22Rv1 (cell line): ENCODE measurements around the gene UMODL1.

Experiments
- CTCF ChIP-seq: fragments of 450-650 bp; IDR thresholded peaks from 2 replicates; pipeline ENCODE4 v1.5.1; 2017; ENCODE audit warnings: mild to moderate bottlenecking
- ZFX ChIP-seq: fragments of 450-650 bp; IDR thresholded peaks from 2 replicates; pipeline ENCODE4 v1.6.1; 2017; ENCODE audit warnings: antibody characterized with exemption, borderline replicate concordance

- TF ChIP-seq CTCF (no peak), ZFX (no peak)
Observed at GRCh38 chr21:42049578-42050430, 21.3 kb upstream of the UMODL1 start.
